Measurements from ENCODE around the gene KCNJ9.
"Not testable (repeated sequence)": the region's sequence is repeated elsewhere in the genome, so short reads cannot be mapped to it uniquely, and the experiment has no call there.

KCNJ9 gene

DNA sequence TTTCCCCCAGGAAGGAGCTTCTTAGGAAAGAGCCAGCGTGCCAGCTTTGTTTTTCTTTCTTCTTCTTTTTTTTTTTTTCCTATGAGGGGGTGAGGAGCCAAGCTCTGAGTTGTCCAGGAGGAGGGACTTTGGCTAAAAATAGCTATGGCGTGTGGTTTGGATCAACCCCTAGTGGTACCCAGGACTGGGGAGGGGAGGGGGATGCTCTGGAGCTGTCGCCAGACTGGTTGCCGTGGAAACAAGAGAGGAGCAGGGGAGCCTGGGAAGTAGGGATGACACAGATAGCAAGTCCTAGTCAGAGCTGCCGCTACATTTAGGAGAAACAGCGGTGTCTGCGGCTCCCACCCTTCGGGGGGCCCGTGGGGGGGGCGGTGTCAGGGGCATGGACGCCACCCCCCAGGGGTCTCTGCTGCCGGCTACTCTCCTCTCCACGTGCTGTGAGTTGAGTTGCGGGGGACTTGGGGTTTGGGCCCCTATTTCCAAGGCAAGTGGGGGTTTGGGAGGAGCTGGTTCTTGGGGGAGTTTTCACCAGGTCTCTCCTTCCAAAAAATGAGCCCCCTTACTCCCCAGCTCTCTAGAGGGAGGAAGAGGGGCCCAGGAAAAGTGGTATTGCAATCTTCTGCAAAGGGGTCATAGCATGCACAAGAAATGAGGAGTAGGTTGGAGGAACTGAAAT, at the start of gene KCNJ9:
Gene KCNJ9, plus strand, starts transcription at position 278 of the 676 bp plus-strand sequence. CDS start 2,493 bp downstream, outside the sequence.
- DNase-seq, result peak; percentile 21

DNA sequence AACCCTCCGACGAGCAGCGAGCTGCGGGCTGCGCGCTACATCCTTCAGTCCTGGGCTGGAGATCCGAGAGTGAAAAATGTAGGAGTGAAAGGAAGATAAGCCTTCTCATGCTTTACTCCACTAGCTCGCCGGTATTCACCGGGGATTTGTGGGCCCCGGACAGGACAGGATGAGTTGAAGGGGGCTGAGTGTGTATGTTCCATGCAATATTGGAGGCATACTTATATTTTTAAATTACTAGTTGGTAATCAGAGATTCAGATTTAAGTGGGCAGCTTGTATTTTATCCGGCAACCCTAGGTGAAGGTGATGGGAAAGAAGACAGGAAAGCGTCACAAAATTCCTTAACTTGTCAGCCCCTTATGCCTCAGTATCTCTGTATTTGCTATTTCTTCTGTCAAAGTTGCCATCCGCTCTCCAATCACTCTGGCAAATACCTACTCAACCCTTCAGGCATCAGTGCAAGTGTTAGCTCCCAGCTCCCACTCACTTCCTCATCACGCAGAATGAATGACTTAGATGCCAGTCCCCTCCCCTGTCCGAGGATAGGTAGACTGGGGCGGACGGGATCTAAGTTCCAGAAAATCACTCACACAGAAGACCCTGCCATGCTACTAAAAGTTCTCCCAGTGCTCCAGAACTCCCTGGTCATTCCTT, 49.0 kb upstream of the KCNJ9 start:
- no peak for DNase-seq

DNA sequence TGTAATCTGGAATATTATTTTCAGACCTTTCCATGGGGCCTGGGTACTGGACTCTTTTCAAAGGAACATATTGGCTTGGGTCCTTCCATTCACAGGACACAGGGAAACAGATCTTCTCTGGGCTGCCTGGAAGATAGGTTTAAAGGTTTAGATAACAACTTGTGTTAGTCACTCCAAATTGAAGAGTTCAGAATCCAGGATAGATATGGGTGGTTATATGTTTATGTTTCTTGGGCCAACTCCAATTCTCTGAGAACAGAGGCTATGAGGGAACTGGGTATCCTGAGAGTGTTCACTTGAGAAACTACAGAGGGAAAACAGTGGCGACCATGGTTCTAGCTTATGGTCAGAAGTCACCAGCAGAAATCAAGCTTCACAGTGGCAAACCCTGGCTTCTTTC, 40.9 kb upstream of the KCNJ9 start:
- DNase-seq, result no peak

DNA sequence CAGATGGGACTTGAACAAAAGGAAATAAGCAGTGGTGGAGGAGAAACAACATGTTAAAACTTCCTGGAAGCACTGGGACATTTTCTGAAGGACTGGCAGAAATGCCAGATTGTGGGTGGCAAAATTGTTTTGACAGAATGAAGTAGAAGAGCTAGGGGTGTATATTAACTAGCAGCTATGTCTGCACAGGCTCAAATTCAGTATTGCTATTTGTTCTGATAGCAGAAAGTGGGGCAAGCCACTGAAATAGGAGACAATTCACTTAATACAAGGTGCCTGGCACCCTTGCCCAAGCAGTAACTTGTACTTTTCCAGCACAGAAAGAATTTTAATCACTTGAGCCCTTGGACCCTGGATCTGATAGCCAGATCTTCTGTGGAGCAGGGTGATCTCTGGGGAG, 37.8 kb upstream of the KCNJ9 start:
- no peak for DNase-seq

DNA sequence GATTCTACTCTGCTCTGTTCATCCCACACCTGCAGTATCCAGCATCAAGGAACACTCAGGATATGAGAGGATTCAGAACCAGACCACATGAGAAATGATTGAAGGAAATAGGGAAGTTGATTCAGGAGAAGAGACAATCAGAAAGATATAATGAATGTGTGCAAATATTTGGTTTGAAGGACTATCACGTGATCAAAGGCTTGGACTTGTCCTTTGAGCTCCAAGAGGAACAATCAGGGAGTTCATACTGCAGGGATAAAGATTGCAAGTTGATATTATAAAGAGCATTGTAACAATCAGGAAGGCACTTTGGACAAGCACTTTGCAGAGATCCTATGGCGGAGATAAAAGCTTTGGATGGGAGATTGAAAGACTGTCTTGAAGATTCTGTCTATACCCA, 35.7 kb upstream of the KCNJ9 start:
- DNase-seq, result no peak

DNA sequence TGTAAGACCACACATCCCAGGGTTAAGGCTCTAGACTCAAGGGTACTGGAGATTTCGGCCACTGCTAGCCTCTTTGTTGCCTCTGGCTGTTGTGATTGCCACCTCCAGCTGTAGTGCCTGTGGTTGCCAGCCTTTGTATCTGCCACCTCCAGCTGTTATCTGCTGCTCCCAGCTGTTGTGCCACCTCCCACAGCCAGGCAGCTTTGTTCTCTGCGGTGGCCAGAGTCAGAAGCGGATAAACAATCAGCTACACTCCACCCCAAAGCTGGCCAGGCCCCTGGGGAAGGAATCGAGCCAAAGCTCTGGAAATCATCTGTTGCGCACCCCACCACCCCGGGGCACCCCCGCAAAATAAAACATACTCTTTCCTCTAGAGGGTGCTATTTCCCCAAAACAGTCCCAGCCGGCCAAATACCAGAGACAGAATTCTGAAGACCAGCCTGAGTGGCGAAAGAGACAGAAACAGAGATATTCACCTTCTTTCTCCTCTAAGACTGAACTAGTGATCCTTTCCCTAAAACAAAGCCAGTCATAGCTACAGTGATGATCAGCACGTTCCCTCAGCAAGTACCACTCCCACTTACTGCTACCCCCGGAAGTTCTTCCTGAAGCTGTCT, 34.7 kb upstream of the KCNJ9 start:
- no peak for DNase-seq

DNA sequence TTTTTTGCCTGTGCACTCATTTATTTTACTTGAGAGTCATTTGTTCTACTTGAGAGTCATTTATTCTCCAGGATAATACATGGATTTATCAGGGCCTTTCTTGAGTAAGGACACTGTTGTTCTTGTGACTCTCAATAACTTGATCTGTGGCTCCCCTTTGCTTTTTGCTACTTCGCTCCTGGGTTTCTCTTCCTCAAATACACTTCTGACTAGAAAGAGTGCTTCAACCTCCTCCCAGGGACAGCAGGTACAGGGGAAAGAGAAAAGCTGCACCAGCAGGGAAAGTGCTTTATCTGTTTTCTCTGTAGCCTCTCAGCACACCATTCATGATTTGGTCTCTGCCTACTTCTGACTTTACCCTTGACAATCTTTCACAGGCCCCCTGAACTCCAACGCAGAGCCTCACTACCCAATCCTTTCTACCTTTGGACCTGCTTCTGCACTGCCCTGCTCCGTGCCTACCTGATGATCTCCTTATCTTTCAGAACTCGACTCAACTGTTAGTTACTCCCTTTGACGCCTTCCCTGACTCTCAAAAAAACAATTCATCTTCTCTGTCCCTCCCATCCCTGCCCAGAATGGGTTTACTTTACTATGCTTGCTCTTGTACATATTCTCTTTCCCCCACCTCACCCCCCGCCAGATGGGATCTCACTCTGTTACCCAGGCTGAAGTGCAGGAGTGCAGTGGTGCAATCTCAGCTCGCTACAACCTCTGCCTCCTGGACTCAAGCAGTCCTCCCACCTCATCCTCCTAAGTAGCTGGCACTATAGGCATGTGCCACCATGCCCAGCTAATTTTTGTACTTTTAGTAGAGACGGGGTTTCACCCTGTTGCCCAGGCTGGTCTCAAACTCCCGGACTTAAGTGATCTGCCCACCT, 34.0 kb upstream of the KCNJ9 start:
- DNase-seq, result no peak

DNA sequence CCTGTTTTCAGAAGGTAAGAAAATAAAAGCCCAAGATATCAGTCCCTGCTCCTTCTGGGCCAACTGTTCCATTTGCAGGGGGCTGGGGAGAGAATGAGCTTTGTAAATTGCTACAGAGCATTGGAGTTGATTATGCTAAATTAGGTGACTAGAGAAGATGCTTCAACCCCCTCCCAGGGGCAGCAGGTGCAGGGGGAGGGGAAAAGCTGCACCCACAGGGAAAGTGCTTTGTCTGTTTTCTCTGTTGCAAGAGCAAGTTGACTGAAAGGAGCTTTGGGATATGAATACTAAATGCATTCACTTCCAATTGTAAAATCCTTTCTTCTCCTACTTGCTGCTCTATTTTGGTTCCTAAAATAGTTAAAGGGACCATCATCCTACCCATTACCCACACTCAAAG, 33.0 kb upstream of the KCNJ9 start:
- no peak for DNase-seq

DNA sequence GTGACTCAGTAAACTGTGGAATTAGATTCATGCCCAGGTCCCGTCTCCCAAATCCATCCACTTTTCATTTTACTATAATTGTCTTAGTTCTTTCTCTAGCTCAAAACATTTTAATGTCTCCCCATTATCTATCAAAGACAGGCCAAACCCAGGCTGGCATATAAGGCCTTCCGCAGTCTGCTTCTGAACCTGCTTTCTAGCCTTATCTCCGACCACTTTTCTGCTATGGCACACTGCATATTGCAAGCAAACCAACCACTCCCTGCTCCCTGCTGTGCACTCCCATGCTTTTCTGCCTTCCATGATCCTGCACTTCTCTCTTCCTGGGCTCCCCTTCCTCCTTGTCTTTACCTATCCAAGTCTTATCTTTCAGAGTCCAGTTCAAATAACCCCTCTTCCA, 32.2 kb upstream of the KCNJ9 start:
- no peak for DNase-seq

DNA sequence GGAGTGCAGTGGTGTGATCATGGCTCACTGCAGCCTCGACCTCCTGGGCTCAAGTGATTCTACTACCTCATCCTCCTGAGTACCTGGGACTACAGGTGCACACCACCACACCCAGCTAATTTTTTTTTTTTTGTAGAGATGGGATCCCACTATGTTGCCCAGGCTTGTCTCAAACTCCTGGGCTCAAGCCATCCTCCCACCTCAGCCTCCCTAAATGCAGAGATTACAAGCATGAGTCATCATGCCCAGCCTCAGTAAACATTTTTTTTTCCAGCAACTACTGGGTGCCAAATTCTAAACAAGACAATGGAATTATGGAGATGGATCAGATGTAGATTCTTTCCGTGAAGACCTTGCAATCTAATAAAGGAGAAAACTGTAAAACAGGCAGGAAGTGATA, 31.2 kb upstream of the KCNJ9 start:
- not testable (repeated sequence) for DNase-seq

DNA sequence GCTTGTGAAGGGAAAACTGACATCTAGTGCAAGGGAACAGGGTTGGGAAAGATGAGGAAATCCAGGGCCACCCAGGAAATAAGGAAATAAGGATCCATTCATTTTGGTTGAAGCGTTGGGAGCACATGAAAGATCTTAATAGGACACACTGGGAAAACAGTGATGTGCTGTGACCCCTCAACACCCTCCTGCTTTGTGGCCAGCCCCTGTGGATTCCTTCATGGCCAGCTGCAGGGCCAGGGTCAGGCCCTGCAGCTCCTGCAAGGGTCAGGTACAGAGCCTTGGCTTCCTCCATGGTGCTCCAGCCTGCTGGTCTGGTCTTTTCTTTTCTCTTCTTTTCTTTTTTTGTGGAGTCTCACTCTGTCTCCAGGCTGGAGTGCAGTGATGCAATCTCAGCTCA, 30.7 kb upstream of the KCNJ9 start:
- DNase-seq, result no peak

DNA sequence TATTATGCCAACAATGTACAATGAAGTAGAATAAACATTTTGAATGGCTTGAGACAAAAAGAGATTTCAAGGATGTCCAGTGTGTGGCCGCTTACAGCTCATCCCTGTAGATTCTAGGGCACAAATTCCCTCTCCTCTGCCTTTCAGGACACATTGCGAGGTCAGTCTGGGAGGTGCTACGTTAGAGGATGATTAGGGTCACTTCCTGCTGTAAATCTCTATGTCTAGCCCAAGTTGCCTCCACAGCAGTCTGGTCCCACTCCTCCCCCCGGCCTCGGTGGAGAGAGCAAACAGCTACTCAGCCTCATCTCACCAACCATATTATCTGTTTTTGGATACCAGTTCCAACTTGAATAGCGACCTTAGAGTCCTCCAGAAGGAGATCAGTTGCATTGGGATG, 28.4 kb upstream of the KCNJ9 start:
- DNase-seq, result no peak

DNA sequence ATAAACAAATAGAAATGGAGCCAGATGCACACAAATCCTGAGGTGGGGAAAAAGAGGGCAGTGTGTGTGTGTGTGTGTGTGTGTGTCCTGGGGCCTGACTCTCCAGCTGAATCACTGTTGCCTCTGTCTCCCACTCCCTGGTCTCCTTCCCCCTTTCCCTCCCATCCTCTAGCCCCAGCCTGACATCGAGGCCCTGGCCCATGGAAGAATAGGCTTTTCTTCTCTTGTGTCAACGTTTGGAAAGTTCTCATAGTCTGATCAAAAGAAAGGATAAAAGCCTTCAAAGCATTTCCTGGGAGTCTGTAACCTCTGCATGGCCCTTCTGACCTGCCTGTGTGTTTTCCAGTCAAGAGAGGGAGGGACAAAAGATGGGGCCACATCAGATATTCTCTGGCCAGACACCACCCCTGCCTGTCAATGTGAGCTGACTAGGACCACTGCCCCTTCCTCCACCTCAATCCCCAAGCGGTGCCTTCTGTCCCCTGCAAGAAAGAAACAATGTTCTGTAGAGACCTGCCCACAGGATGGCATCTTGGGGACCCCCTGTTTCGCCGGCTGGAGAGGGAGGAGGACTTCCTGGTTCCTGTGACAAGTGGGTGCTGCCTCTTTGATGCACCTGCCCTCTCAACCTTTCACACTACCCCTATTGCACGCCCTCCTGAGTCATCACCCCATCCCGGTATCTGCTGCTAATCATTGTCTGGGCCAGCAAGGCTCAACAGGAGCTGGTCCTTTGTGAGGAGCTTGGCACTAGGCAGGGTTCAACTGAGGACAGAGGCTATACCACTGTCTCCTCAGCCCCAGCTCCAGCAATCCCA, 27.6 kb upstream of the KCNJ9 start:
- no peak for DNase-seq

DNA sequence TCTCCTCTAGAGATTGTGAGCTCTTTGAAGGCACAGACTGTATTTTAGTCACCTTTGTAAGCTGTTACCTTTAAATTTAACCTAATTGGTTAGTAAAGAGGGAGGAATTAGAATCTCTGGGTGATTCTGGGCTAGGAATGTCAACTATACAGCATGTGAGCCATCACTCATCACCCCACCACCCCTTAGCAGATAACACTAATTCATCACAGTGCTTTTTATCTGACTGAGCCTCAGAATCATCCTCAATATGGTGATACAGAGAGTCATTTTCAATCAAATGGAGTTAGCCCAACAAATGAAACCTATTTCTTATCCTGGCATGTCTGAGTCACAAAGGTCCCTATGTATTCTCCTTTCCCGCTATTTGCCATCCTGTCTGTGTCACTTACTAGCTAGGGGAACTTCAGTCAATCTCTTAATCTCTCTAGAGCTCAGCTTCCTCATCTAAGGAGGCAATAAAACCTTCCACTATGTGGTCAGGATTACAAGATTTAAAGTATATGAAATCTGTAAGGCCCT, 24.6 kb upstream of the KCNJ9 start:
- no peak for DNase-seq

DNA sequence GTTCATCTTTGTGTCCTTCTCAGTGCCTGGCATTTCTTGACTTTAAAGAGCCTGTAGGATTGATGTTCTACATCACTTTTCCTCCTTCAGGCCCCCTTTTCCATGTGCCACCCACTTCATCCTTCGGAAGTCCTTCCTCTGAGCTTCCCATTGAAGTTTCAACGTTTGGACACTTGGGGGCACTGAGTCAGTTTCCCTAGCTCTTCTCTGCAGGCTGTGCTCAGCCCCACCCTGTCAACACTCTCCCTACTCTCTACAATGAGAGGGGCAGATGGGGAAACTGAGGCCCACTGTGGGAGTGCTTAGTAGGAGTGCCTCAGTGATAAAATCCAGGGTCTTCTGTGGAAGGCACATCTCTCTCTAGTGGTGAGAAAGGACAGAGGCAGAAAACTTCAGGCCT, 23.3 kb upstream of the KCNJ9 start:
- DNase-seq, result no peak

DNA sequence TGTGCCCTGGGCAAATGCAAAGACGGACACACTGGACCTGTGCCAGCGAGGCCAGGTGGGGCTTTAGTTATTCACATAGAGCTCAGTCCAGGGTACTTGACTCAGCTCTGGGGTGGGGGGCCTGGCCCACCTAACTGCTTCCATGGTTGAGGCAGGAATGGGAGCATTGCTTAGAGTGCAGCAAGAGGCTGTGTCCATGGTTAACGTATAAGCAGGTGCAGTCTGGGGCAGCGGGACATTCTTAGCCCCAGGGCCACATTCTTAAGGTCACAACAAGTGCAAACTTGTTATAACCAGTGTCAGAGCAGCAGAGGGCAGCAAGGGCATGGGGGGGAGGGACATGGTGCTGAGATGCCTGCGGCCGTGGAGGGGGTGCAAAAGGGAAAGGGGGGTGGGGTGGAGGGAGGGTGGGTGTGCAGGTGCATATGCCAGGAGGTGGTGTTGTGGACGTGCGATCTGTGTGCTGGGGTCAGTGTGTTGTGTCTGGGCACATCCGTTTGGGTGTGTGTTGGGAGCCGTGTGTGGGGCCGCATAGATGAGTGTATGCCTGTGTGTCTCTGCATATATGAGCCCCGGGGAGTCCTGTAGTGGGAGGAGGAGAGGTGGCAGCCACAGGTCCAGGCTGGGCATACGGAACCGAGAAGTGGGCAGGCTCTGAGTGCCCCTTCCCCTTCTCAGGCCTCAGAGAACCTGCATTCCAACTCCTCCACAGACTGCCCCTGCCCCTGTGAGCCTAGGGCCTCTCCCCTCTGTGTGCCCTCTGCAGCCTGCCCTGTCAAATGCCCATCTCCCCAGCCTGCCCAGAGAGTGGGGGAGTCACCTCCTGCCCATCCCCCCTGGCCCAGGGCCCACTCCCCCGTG, 19.7 kb upstream of the KCNJ9 start:
- no peak for DNase-seq

DNA sequence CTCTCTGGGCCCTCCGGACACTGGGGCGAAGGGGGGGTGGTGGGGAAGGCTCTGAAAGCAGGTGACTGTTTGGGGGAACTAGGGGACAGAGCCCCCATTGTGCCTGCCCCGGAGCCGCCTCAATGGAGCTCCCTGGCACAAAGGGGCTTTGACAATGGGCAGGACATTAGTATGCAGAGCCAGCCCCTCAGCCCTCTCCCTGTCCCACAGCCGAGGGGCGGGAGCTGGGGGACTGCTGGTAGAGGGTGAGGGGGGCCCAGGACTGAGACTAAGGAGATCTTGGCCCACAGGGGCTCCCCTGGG, 19.2 kb upstream of the KCNJ9 start:
- DNase-seq, result no peak

DNA sequence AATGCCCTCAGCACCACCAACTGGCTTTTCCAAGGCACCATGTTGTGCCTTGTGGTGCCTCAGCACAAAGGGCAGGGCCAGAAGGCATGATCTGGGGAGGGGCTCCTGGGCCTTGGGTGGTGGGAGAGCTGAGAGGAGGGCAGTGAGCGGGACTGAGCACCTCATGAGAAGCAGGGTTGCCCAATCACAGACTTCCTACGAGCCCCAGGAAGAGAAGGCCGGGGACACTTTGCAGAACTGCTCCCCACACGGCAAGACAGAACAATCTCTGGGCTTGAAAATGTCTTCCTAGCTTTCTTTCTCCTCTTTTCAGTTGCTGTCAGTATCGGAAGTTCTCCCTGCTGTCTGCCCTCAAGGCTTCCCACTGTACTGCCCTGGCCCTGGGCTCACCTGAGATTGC, 18.2 kb upstream of the KCNJ9 start:
- DNase-seq, result no peak

DNA sequence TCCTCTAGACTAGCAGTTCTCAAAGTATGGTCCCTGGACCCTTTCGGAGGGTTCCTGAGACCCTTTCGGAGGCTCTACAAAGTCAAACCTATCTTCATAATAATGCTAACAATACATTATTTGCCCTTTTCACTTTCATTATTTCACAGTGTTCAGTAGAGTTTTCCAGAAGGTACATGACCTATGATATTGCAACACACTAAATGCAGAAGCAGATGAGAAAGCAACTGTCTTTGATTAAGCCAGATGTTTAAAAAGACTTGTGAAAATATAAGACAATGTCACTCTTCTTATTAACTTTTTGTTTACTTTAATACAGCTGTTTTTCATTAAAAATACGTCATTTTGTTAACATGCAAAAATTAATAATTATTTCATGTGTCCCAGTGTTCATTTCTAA, 17.2 kb upstream of the KCNJ9 start:
- no peak for DNase-seq

DNA sequence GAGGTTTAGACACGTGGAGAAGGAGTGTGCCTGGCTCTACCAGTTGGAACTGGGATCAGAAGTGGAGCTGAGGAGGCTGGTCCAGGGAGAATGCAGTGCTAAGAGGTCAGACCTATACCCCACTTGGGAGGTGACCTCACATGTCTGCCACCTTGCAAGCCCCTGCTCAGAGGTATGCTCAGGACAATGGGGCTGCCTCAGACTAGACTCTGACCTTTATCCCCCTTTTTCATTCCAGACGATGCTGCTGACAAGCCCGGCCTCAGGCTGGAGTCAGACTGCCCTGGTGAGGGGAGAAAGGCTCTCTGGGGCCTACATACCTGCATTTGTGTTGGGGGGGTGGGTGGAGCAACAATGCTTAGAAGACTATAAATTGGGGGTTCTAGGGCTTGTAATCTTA, 16.6 kb upstream of the KCNJ9 start:
- DNase-seq, result no peak

Measured in NCI-H524 treated with DMSO at 0.1 percent for 48 hours (cell line).